OCI-LY3 (cell line): ENCODE results near the gene PKP3.

Experiments
- H2AFZ ChIP-seq: fragments of 200-600, 300-600 bp; shearing (Covaris generic); 2 replicates; pipeline ENCODE4 v1.6.0; 2014; ENCODE audit warnings: antibody characterized with exemption, low read depth, low read length
- H3K27ac ChIP-seq: fragments of 200-600, 300-600 bp; sonication (generic); 2 replicates; pipeline ENCODE4 v1.5.1; 2014; ENCODE audit warnings: mild to moderate bottlenecking, low read length, moderate library complexity, mixed read lengths
- H3K27me3 ChIP-seq: fragments of 200-600, 300-600 bp; sonication (generic); 2 replicates; pipeline ENCODE4 v1.6.1; 2014; ENCODE audit warnings: low read depth, low read length, mixed read lengths
- H3K36me3 ChIP-seq: fragments of 200-600, 300-600 bp; sonication (generic); replicated peaks from 2 replicates; pipeline ENCODE3; 2014; ENCODE audit warnings: low read depth, low read length, mixed read lengths
- H3K4me1 ChIP-seq: fragments of 300-600, 200-600 bp; sonication (generic); 2 replicates; pipeline ENCODE4 v1.6.1; 2014; ENCODE audit warnings: low read length, mixed read lengths
- H3K4me2 ChIP-seq: fragments of 200-600, 300-600 bp; sonication (generic); 2 replicates; pipeline ENCODE4 v1.6.1; 2014; ENCODE audit warnings: low read length, mixed read lengths
- H3K4me3 ChIP-seq: fragments of 300-600, 200-600 bp; sonication (generic); 2 replicates; pipeline ENCODE4 v1.5.1; 2014; ENCODE audit warnings: antibody characterized with exemption, mild to moderate bottlenecking, low read length, moderate library complexity
- H3K79me2 ChIP-seq: fragments of 300-600, 200-600 bp; shearing (Covaris generic); 2 replicates; pipeline ENCODE4 v1.6.1; 2014; ENCODE audit warnings: mild to moderate bottlenecking, low read length, mixed read lengths
- H3K9ac ChIP-seq: fragments of 300-600, 200-600 bp; shearing (Covaris generic); 2 replicates; pipeline ENCODE4 v1.6.0; 2014; ENCODE audit warnings: mild to moderate bottlenecking, low read length, moderate library complexity
- H3K9me3 ChIP-seq: fragments of 200-600, 300-600 bp; shearing (Covaris generic); 2 replicates; pipeline ENCODE4 v1.6.1; 2014; ENCODE audit warnings: low read length, mixed read lengths; ENCODE audit not compliant: insufficient read depth
- H4K20me1 ChIP-seq: fragments of 200-600, 300-600 bp; sonication (generic); 2 replicates; pipeline ENCODE4 v1.6.1; 2016; ENCODE audit warnings: low read length, mixed read lengths; ENCODE audit not compliant: insufficient read depth
- EZH2phosphoT487 ChIP-seq: fragments of 200-600 bp; shearing (Covaris generic); IDR thresholded peaks from 2 replicates; pipeline ENCODE4 v1.6.1; 2018; ENCODE audit warnings: antibody characterized with exemption, mixed run types, low read depth
- TF ChIP-seq, protein P1 (sequence below): fragments of 200-600, 300-600 bp; sonication (generic); IDR thresholded peaks from 2 replicates; pipeline ENCODE4 v1.5.1; 2014; ENCODE audit warnings: antibody characterized with exemption, low read length, low read depth

The PKP3 gene

DNA sequence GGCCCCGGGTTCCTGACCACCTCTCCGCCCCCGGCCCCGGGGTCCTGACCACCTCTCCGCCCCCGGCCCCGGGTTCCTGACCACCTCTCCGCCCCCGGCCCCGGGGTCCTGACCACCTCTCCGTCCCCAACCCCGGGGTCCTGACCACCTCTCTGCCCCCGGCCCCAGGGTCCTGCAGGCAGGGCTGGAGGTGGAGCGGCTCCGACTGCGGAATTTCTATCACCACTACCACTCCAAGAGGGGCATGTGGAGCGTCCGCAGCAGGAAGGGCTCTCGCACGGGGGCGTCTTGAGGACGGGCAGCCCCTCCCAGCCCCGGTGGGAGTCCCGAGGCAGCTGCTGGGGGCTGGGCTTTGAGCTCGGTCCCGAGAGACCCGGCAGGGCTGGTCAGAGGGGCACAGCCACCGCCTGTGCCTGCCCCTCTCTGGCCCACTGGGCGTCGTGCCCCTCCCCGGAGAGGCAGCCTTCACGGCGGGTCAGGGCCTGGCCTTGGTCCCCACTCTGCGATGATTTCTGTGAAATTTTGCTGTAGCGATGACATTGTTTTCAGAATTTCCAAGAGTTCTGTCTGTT, 12.4 kb upstream of the PKP3 start:
- Histone ChIP-seq H3K9ac (no peak overlapping the region), H3K36me3 (no peaks in the 10 kb centered on the region), H3K4me1 (no peaks in the 10 kb centered on the region), H2AFZ (no peak overlapping the region), H3K4me2 (no peak overlapping the region), H3K27ac (no peak overlapping the region), H3K27me3 (no peaks in the 10 kb centered on the region), H3K4me3 (no peak overlapping the region), H4K20me1 (no peaks in the 10 kb centered on the region), H3K79me2 (no peaks in the 10 kb centered on the region), H3K9me3 (no peaks in the 10 kb centered on the region)
- no peak for TF ChIP-seq EZH2phosphoT487
- TF ChIP-seq, protein P1, sequence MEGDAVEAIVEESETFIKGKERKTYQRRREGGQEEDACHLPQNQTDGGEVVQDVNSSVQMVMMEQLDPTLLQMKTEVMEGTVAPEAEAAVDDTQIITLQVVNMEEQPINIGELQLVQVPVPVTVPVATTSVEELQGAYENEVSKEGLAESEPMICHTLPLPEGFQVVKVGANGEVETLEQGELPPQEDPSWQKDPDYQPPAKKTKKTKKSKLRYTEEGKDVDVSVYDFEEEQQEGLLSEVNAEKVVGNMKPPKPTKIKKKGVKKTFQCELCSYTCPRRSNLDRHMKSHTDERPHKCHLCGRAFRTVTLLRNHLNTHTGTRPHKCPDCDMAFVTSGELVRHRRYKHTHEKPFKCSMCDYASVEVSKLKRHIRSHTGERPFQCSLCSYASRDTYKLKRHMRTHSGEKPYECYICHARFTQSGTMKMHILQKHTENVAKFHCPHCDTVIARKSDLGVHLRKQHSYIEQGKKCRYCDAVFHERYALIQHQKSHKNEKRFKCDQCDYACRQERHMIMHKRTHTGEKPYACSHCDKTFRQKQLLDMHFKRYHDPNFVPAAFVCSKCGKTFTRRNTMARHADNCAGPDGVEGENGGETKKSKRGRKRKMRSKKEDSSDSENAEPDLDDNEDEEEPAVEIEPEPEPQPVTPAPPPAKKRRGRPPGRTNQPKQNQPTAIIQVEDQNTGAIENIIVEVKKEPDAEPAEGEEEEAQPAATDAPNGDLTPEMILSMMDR: no peak

DNA sequence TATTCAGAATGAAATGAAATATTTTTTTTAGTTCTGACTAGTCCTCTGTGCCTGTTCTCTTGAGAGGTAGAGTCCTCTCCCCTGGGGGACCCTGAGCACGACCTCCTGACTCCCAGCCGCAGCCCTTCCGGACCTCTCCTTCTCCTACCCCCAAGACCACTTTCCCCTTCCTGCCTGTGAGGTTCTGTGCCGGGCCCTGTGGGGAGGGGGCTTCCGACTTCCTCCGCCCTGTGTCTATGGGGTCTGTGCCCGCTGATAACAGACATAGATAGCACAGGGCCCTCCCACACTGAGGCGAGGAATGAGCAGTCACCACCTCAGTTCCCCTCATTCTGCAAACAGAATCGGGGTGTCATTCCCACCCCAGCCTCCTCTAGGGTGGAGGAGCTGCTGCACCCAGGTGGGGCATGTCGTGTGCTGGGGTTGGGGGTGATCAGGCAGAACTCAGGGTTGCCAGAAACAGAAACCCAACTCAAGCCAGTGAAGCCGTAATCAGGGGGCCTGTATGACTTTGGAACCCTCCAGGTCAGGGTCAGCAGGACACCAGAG, 11.9 kb upstream of the PKP3 start:
- Histone ChIP-seq H3K36me3 (no peaks in the 10 kb centered on the region), H3K9ac (no peak overlapping the region)

DNA sequence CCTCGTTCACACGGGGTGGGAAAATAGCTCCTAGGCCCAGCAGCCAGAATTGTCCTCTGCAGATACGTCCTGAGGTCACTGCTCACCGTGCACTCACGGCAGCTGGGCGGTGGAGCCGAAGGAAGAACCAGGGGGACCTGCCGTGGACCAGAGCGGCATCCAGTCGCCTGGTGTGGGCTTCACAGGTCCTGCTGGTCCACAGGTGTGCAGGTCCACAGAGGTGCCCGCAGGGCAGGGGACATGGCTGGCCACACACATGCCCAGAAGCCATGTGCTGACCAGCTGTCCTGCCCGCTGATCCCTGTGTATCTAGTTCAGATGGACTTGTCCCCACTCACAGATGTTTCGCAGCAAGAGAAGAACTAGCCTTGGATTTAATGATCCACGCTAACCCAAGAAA, 10.6 kb upstream of the PKP3 start:
- Histone ChIP-seq H3K9ac (no peak overlapping the region), H3K4me2 (no peak overlapping the region), H3K27me3 (0 out of 2 replicates have a peak, but pooled peaks cover 3% of the 10 kb centered on the region), H3K27ac (no peak overlapping the region), H4K20me1 (no peaks in the 10 kb centered on the region), H3K36me3 (no peaks in the 10 kb centered on the region), H3K9me3 (no peaks in the 10 kb centered on the region), H3K79me2 (no peaks in the 10 kb centered on the region), H2AFZ (no peak overlapping the region), H3K4me1 (no peaks in the 10 kb centered on the region), H3K4me3 (no peak overlapping the region)
- no peak for TF ChIP-seq EZH2phosphoT487
- TF ChIP-seq, protein P1: no peak

More for the DNA sequence above, 11.9 kb upstream of the PKP3 start:
- no peak overlapping the region for H3K27ac ChIP-seq
- H4K20me1 ChIP-seq: no peaks in the 10 kb centered on the region
- H3K4me2 ChIP-seq: no peak overlapping the region
- no peak for TF ChIP-seq EZH2phosphoT487
- H3K4me3 ChIP-seq: no peak overlapping the region
- no peaks in the 10 kb centered on the region for H3K9me3 ChIP-seq
- no peaks in the 10 kb centered on the region for H3K27me3 ChIP-seq
- H3K79me2 ChIP-seq: no peaks in the 10 kb centered on the region
- no peaks in the 10 kb centered on the region for H3K4me1 ChIP-seq
- no peak overlapping the region for H2AFZ ChIP-seq

DNA sequence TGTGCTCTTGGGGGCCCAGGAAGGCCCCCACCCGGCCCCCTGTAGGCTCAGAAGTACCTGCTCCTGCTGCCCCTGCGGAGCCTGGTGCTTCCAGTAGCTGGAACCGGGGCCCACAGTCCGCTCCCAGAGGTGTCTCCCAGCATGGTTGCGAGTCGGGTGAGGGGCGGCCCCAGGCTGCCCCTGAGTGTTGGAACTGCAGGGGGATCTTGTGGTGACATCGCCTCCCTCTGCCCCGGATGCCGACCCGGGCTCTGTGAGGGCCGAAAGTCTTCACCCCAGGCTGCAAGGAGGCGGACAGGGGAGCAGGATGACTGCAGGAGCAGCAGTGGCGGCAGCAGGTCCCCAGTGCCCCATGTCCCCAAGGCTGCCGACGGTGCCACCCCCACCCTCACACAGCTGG, 9.5 kb upstream of the PKP3 start:
- Histone ChIP-seq H3K9me3 (no peaks in the 10 kb centered on the region), H3K27ac (no peak overlapping the region), H3K4me2 (no peak overlapping the region), H3K27me3 (0 out of 2 replicates have a peak, but pooled peaks cover 5% of the 10 kb centered on the region), H3K9ac (no peak overlapping the region), H3K36me3 (no peaks in the 10 kb centered on the region), H4K20me1 (no peaks in the 10 kb centered on the region), H3K4me1 (no peaks in the 10 kb centered on the region), H3K79me2 (no peaks in the 10 kb centered on the region), H2AFZ (no peak overlapping the region), H3K4me3 (no peak overlapping the region)
- TF ChIP-seq, protein P1: no peak
- no peak for TF ChIP-seq EZH2phosphoT487
